ENCODE measurements around the gene ABCC1.
A peak's percentile ranks its signal among the peaks of the same experiment; 100 is the strongest.

ABCC1 gene

DNA sequence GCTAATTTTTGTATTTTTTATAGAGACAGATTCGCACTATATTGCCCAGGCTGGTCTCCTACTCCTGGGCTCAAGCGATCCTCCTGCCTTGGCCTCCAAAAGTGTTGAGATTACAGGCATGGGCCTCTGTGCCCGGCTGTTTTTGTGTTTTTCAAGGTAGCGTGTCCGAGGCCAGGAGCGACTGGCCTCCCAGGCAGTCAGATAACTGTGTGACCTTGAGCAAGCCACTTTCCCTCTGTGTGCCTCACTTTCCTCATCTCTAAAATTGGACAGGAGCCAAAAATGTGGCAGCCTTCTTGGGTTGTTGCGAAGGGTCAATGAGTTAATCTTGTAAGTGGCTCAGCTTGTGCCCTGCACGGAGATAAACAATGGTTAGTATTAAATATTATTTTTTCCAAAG, 2.4 kb downstream of the ABCC1 start:
- Histone ChIP-seq H4K20me1 (ENCODE audit: insufficient read depth) (0 out of 2 replicates have a peak, but pooled peaks cover 6% of the 10 kb centered on the region), H3K27me3 (ENCODE audit: insufficient read depth, low read depth) (no peaks in the 10 kb centered on the region), H3K79me2 (ENCODE audit: insufficient read depth, low read depth) (peaks cover 72% of the 10 kb centered on the region), H3K4me3 (IDR thresholded peaks at IDR 0.05; ENCODE audit: insufficient read depth, low read depth, low read length) (no peak overlapping the region), H3K4me1 (ENCODE audit: low read depth, poor library complexity, severe bottlenecking) (peaks cover 52% of the 10 kb centered on the region), H3K9ac (no peak overlapping the region), H3K36me3 (ENCODE audit: insufficient read depth) (peaks cover 3% of the 10 kb centered on the region; the same call in 1 of the 2 replicates), H2AFZ (ENCODE audit: low read depth) (no peak overlapping the region), H3K4me2 (peak overlapping the region; percentile 95), H3K27ac (no peak overlapping the region; the same call in 1 of the 2 replicates)
- TF ChIP-seq, protein P1, sequence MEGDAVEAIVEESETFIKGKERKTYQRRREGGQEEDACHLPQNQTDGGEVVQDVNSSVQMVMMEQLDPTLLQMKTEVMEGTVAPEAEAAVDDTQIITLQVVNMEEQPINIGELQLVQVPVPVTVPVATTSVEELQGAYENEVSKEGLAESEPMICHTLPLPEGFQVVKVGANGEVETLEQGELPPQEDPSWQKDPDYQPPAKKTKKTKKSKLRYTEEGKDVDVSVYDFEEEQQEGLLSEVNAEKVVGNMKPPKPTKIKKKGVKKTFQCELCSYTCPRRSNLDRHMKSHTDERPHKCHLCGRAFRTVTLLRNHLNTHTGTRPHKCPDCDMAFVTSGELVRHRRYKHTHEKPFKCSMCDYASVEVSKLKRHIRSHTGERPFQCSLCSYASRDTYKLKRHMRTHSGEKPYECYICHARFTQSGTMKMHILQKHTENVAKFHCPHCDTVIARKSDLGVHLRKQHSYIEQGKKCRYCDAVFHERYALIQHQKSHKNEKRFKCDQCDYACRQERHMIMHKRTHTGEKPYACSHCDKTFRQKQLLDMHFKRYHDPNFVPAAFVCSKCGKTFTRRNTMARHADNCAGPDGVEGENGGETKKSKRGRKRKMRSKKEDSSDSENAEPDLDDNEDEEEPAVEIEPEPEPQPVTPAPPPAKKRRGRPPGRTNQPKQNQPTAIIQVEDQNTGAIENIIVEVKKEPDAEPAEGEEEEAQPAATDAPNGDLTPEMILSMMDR (conservative IDR thresholded peaks at IDR 0.05; ENCODE audit: low read depth, low read length), result no peak

DNA sequence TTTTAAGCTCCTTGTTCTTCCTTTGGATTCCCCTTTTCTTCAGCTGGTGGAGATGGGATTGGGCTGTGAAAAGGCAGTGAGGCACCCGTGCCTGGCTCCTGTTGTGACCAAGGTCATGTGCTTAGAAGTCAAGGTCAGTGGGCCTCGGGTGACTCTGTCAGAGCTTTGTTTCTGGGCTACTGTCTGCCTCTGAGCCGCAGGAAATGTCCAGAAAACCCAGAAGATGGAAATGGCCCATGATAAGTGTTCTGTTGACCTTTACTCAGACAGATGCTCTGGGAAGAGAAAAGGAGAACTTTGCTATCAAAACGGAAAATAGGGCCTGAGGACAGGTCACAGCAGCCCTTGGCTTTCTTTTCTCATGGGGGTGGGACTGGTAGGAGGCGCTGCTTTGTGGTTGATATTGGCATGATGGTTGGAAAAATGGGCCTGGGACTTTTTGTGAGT, 2.9 kb downstream of the ABCC1 start:
- Histone ChIP-seq H3K79me2 (ENCODE audit: insufficient read depth, low read depth) (peaks cover 77% of the 10 kb centered on the region), H3K4me3 (IDR thresholded peaks at IDR 0.05; ENCODE audit: insufficient read depth, low read depth, low read length) (no peak overlapping the region), H4K20me1 (ENCODE audit: insufficient read depth) (0 out of 2 replicates have a peak, but pooled peaks cover 6% of the 10 kb centered on the region), H3K36me3 (ENCODE audit: insufficient read depth) (peaks cover 3% of the 10 kb centered on the region; the same call in 1 of the 2 replicates), H3K4me2 (peak overlapping the region; percentile 95), H3K27me3 (ENCODE audit: insufficient read depth, low read depth) (no peaks in the 10 kb centered on the region), H3K27ac (no peak overlapping the region), H3K4me1 (ENCODE audit: low read depth, poor library complexity, severe bottlenecking) (peaks cover 57% of the 10 kb centered on the region), H2AFZ (ENCODE audit: low read depth) (no peak overlapping the region), H3K9ac (no peak overlapping the region)
- TF ChIP-seq, protein P1 (conservative IDR thresholded peaks at IDR 0.05; ENCODE audit: low read depth, low read length), result no peak

DNA sequence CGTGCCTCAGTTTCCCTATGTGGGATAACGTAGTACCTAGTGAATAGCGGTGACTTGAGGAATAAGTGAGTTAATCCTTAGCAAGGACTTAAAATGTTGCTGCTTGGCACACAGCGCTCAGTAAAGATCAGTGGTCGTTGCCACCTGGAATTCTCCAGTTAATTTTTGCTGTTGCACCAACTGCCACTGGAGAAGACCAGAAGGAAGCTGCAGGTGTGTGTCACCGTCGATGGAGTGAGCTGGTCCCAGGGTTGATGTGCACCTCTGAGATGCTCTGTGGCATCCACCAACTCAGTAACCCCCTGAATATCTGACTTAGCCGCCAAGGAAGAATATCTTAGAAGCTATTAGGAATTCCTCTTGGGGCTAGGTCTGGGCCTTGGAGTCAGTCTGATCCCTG, 4.1 kb downstream of the ABCC1 start:
- H2AFZ ChIP-seq (ENCODE audit: low read depth), result no peak overlapping the region
- H3K79me2 ChIP-seq (ENCODE audit: insufficient read depth, low read depth), result peaks cover 89% of the 10 kb centered on the region
- peaks cover 3% of the 10 kb centered on the region; the same call in 1 of the 2 replicates for H3K36me3 ChIP-seq (ENCODE audit: insufficient read depth)
- TF ChIP-seq, protein P1 (conservative IDR thresholded peaks at IDR 0.05; ENCODE audit: low read depth, low read length), result no peak
- H3K9ac ChIP-seq, result no peak overlapping the region
- no peaks in the 10 kb centered on the region for H3K27me3 ChIP-seq (ENCODE audit: insufficient read depth, low read depth)
- no peak overlapping the region for H3K27ac ChIP-seq
- H4K20me1 ChIP-seq (ENCODE audit: insufficient read depth), result 0 out of 2 replicates have a peak, but pooled peaks cover 6% of the 10 kb centered on the region
- H3K4me2 ChIP-seq, result no peak overlapping the region
- no peak overlapping the region for H3K4me3 ChIP-seq (IDR thresholded peaks at IDR 0.05; ENCODE audit: insufficient read depth, low read depth, low read length)
- peaks cover 65% of the 10 kb centered on the region for H3K4me1 ChIP-seq (ENCODE audit: low read depth, poor library complexity, severe bottlenecking)

DNA sequence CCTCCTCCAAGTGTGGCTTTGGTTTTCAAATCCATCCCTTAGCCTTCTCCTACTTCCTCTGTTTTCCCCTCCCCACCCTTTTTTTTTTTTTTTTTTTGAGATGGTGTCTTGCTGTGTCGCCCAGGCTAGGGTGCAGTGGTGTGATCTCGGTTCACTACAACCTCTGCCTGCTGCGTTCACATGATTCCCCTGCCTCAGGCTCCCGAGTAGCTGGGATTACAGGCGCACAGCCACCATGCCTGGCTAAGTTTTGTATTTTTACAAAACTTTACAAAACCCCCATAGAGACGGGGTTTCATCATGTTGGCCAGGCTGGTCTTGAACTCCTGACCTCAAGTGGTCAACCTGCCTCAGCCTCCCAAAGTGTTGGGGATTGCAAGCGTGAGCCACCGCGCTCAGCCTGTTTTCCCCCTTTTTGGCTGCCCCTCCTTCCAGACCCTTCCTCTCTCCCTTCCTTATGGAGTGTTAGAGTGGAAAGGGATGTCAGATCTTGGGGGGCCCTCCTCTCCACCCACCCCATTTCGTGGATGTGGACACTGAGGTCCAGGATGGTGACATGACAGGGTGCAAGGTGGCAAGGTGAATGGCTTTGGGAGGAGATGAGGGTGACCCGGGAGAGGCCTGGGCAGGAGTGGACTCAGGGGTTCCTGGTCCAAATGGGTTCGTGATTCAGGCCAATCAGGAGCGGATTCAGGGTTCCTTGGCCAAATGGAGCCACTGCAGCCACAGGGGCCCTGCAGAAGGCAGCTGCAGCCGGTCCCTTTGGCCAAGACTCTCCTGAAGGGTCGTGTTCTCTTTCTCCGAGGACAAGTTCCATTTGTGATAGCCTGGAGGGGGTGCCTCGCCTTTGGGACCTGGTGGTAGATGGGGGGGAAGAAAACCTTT, 4.8 kb downstream of the ABCC1 start:
- peaks cover 3% of the 10 kb centered on the region; the same call in 1 of the 2 replicates for H3K36me3 ChIP-seq (ENCODE audit: insufficient read depth)
- H3K79me2 ChIP-seq (ENCODE audit: insufficient read depth, low read depth), result peaks cover 95% of the 10 kb centered on the region
- no peak overlapping the region for H3K9ac ChIP-seq
- 0 out of 2 replicates have a peak, but pooled peaks cover 6% of the 10 kb centered on the region for H4K20me1 ChIP-seq (ENCODE audit: insufficient read depth)
- no peaks in the 10 kb centered on the region for H3K27me3 ChIP-seq (ENCODE audit: insufficient read depth, low read depth)
- H3K4me3 ChIP-seq (IDR thresholded peaks at IDR 0.05; ENCODE audit: insufficient read depth, low read depth, low read length), result no peak overlapping the region
- H3K4me1 ChIP-seq (ENCODE audit: low read depth, poor library complexity, severe bottlenecking), result peaks cover 66% of the 10 kb centered on the region
- H3K4me2 ChIP-seq, result no peak overlapping the region
- TF ChIP-seq, protein P1 (conservative IDR thresholded peaks at IDR 0.05; ENCODE audit: low read depth, low read length), result no peak
- no peak overlapping the region for H3K27ac ChIP-seq
- no peak overlapping the region for H2AFZ ChIP-seq (ENCODE audit: low read depth)
